Ishikawa (cell line): Measurements from ENCODE around the gene MYO19.

ENCODE experiments used
- CEBPB ChIP-seq: IDR thresholded peaks from 2 replicates; pipeline ENCODE4 v1.6.1; 2012
- CREB1 ChIP-seq: IDR thresholded peaks from 2 replicates; pipeline ENCODE4 v1.6.1; 2012; ENCODE audit warnings: low read depth
- EGR1 ChIP-seq: IDR thresholded peaks from 2 replicates; pipeline ENCODE4 v1.6.1; 2012
- EP300 ChIP-seq: IDR thresholded peaks from 2 replicates; pipeline ENCODE4 v1.6.1; 2012; ENCODE audit warnings: borderline replicate concordance
- FOXM1 ChIP-seq: IDR thresholded peaks from 2 replicates; pipeline ENCODE4 v1.6.1; 2012; ENCODE audit warnings: low read depth, borderline replicate concordance
- NFIC ChIP-seq: IDR thresholded peaks from 2 replicates; pipeline ENCODE4 v1.6.1; 2012
- RAD21 ChIP-seq: IDR thresholded peaks from 2 replicates; pipeline ENCODE4 v1.6.1; 2012; ENCODE audit warnings: low read depth
- TAF1 ChIP-seq: IDR thresholded peaks from 2 replicates; pipeline ENCODE4 v1.6.1; 2012; ENCODE audit warnings: low read depth, mild to moderate bottlenecking
- TCF12 ChIP-seq: IDR thresholded peaks from 2 replicates; pipeline ENCODE4 v1.6.1; 2012; ENCODE audit warnings: low read depth
- TEAD4 ChIP-seq: IDR thresholded peaks from 2 replicates; pipeline ENCODE4 v1.6.1; 2012
- YY1 ChIP-seq: IDR thresholded peaks from 2 replicates; pipeline ENCODE4 v1.6.1; 2012; ENCODE audit warnings: low read depth
- ZBTB7A ChIP-seq: IDR thresholded peaks from 2 replicates; pipeline ENCODE4 v1.6.1; 2012; ENCODE audit warnings: low read depth
- TF ChIP-seq, protein P1 (sequence below): IDR thresholded peaks from 2 replicates; pipeline ENCODE4 v1.6.1; 2012; ENCODE audit warnings: low read depth, mild to moderate bottlenecking
- TF ChIP-seq, protein P2 (sequence below): IDR thresholded peaks from 2 replicates; pipeline ENCODE4 v1.6.1; 2012
- TF ChIP-seq, protein P3 (sequence below): IDR thresholded peaks from 2 replicates; pipeline ENCODE4 v1.6.1; 2012

MYO19 gene

DNA sequence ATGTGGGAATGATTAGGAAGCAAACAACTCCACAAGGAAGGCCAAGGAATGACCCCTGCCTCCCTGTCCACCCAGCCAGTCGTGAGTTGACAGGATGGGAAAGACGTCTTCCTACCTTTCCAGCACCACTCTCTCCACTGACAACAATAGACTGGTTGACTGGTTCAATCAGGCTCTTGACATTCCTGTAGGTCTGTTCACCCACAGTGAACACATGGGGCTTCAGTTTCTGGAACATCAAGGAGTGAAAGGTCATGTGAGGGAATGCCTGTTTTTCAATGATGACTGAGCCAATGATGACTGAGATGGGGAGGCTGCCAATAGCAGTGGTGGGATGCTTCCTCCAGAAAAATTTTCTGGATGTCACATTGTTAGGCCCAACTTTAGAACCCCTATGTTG is 9.6 kb downstream of the MYO19 start:
- TF ChIP-seq, protein P1, sequence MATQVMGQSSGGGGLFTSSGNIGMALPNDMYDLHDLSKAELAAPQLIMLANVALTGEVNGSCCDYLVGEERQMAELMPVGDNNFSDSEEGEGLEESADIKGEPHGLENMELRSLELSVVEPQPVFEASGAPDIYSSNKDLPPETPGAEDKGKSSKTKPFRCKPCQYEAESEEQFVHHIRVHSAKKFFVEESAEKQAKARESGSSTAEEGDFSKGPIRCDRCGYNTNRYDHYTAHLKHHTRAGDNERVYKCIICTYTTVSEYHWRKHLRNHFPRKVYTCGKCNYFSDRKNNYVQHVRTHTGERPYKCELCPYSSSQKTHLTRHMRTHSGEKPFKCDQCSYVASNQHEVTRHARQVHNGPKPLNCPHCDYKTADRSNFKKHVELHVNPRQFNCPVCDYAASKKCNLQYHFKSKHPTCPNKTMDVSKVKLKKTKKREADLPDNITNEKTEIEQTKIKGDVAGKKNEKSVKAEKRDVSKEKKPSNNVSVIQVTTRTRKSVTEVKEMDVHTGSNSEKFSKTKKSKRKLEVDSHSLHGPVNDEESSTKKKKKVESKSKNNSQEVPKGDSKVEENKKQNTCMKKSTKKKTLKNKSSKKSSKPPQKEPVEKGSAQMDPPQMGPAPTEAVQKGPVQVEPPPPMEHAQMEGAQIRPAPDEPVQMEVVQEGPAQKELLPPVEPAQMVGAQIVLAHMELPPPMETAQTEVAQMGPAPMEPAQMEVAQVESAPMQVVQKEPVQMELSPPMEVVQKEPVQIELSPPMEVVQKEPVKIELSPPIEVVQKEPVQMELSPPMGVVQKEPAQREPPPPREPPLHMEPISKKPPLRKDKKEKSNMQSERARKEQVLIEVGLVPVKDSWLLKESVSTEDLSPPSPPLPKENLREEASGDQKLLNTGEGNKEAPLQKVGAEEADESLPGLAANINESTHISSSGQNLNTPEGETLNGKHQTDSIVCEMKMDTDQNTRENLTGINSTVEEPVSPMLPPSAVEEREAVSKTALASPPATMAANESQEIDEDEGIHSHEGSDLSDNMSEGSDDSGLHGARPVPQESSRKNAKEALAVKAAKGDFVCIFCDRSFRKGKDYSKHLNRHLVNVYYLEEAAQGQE: no peak
- TF ChIP-seq CREB1 (no peak), TCF12 (no peak), NFIC (no peak), TAF1 (no peak), FOXM1 (no peak), EGR1 (no peak), CEBPB (no peak), EP300 (no peak), RAD21 (no peak), ZBTB7A (no peak), TEAD4 (no peak), YY1 (no peak)
- TF ChIP-seq, protein P2, sequence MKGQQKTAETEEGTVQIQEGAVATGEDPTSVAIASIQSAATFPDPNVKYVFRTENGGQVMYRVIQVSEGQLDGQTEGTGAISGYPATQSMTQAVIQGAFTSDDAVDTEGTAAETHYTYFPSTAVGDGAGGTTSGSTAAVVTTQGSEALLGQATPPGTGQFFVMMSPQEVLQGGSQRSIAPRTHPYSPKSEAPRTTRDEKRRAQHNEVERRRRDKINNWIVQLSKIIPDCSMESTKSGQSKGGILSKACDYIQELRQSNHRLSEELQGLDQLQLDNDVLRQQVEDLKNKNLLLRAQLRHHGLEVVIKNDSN: no peak
- TF ChIP-seq, protein P3, sequence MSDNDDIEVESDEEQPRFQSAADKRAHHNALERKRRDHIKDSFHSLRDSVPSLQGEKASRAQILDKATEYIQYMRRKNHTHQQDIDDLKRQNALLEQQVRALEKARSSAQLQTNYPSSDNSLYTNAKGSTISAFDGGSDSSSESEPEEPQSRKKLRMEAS: no peak

DNA sequence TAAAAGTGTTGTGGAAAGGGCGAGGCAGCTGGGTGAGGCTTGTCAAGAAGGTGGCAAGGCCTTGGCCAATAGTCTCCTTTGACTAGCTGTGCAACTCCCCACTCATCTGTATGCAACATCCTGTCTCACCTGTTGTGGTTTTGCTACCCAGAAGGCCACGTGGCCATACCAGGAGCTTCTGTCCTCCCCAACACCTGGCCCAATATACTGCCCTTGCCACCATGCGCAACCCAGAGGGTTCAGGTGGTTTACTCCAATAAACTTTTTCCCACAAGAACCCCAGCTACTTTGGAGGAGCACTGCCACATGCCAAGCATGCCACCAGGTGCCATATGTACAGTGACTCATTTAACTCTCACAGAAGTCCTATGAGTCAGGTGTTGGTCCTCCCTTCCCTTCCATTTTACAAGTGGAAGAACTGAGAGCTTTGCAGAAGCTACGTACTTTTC is 10.2 kb downstream of the MYO19 start:
- TF ChIP-seq FOXM1: no peak
- no peak for TF ChIP-seq EGR1
- TF ChIP-seq TCF12: no peak
- no peak for TF ChIP-seq NFIC
- TF ChIP-seq CREB1: no peak
- no peak for TF ChIP-seq RAD21
- TF ChIP-seq ZBTB7A: no peak
- no peak for TF ChIP-seq TEAD4
- TF ChIP-seq EP300: no peak
- TF ChIP-seq, protein P3: no peak
- TF ChIP-seq, protein P2: no peak
- TF ChIP-seq TAF1: no peak
- TF ChIP-seq, protein P1: no peak
- TF ChIP-seq CEBPB: no peak
- TF ChIP-seq YY1: no peak

DNA sequence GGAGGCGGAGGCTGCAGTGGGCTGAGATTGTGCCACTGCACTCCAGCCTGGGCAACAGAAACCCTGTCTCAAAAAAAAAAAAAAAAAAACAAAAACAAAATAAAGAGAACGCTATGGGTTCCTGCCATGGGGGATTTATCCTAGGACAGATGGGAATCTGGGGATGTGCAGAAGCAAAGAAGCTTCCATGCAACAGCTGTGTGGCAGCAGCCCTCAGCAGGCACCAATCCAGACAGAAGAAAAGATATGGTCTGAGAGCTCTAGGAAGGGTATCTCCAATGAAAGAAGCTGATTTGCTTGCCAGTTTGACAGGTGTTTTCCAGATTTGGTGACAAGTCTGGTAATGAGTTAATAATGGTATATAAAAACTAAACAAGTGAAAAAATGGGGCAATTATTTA is 11.6 kb downstream of the MYO19 start:
- TF ChIP-seq NFIC: no peak
- TF ChIP-seq TEAD4: no peak
- no peak for TF ChIP-seq TCF12
- no peak for TF ChIP-seq YY1
- TF ChIP-seq CREB1: no peak
- no peak for TF ChIP-seq TAF1
- TF ChIP-seq ZBTB7A: no peak
- TF ChIP-seq, protein P3: no peak
- TF ChIP-seq EP300: no peak
- no peak for TF ChIP-seq CEBPB
- TF ChIP-seq, protein P2: no peak
- TF ChIP-seq FOXM1: no peak
- no peak for TF ChIP-seq RAD21
- TF ChIP-seq, protein P1: no peak
- TF ChIP-seq EGR1: no peak
